Measurements from ENCODE around the gene PFKP.
"Not testable (repeated sequence)": the region's sequence is repeated elsewhere in the genome, so short reads cannot be mapped to it uniquely, and the experiment has no call there.

PFKP gene

GRCh38 chr10:3100093-3100792 is 32.9 kb downstream of the PFKP start:
- no peak for DNase-seq

GRCh38 chr10:3100856-3101640 is 33.7 kb downstream of the PFKP start:
- DNase-seq, result no peak

- no peak for DNase-seq
These were observed 35.5 kb downstream of the PFKP start for GRCh38 chr10:3102720-3103427.

GRCh38 chr10:3103646-3104045 is 36.3 kb downstream of the PFKP start:
- no peak for DNase-seq

- DNase-seq, result no peak
These were observed 37.0 kb downstream of the PFKP start for GRCh38 chr10:3104251-3104918.

- no peak for DNase-seq
These were observed 37.8 kb downstream of the PFKP start for GRCh38 chr10:3105166-3105565.

- DNase-seq, result no peak
These were observed 38.6 kb downstream of the PFKP start for GRCh38 chr10:3105905-3106304.

GRCh38 chr10:3106328-3106727 is 39.0 kb downstream of the PFKP start:
- not testable (repeated sequence) for DNase-seq

- no peak for DNase-seq
These were observed 39.6 kb downstream of the PFKP start for GRCh38 chr10:3106928-3107425.

GRCh38 chr10:3107426-3107961 is 40.1 kb downstream of the PFKP start:
- DNase-seq, result no peak

GRCh38 chr10:3108033-3108432 is 40.7 kb downstream of the PFKP start:
- no peak for DNase-seq

GRCh38 chr10:3108575-3109105 is 41.3 kb downstream of the PFKP start:
- no peak for DNase-seq

- DNase-seq, result no peak
These were observed 41.8 kb downstream of the PFKP start for GRCh38 chr10:3109196-3109595.

- DNase-seq, result no peak
These were observed 42.3 kb downstream of the PFKP start for GRCh38 chr10:3109633-3110032.

GRCh38 chr10:3110782-3111620 is 43.7 kb downstream of the PFKP start:
- DNase-seq, result no peak

- no peak for DNase-seq
These were observed 44.3 kb downstream of the PFKP start for GRCh38 chr10:3111621-3112163.

- no peak for DNase-seq
These were observed 46.0 kb downstream of the PFKP start for GRCh38 chr10:3113343-3113720.

GRCh38 chr10:3115685-3116084 is 48.3 kb downstream of the PFKP start:
- no peak for DNase-seq

- no peak for DNase-seq
These were observed 49.3 kb downstream of the PFKP start for GRCh38 chr10:3116508-3117100.

GRCh38 chr10:3117486-3117885 is 50.1 kb downstream of the PFKP start:
- DNase-seq, result no peak

GRCh38 chr10:3118641-3119091 is 51.3 kb downstream of the PFKP start:
- no peak for DNase-seq
